ENCODE data around the gene CDH2.

GRCh38 chr18:27942706-27943105 is 234.2 kb downstream of the CDH2 start:
- TF ChIP-seq CTCF (conservative IDR thresholded peaks at IDR 0.05; ENCODE audit: low read depth, low read length) (no peak), EZH2 (IDR thresholded peaks at IDR 0.05; ENCODE audit: low read length, unreplicated experiment) (no peak), EZH2phosphoT487 (IDR thresholded peaks at IDR 0.05; ENCODE audit: borderline replicate concordance, low read length) (no peak)

Data from PC-3 (cell line).